ENCODE measurements around the gene CAPNS2.

The CAPNS2 gene

GRCh38 chr16:55566432-55567175, at the start of gene CAPNS2:
Gene CAPNS2, plus strand, starts transcription at chr16:55566684. Its CDS starts 73 bp downstream, at chr16:55566757.
- no peaks in the 10 kb centered on the region for H3K4me1 ChIP-seq (ENCODE audit: insufficient read depth, insufficient read length)
- peaks cover 14% of the 10 kb centered on the region for H3K36me3 ChIP-seq (ENCODE audit: insufficient read depth, insufficient read length, low read length)
- H3K9ac ChIP-seq (ENCODE audit: insufficient read length, low read depth) = no peak within 1 kb of the TSS
- no peak within 1 kb of the TSS for H3K4me3 ChIP-seq (ENCODE audit: insufficient read length, low read depth)
- no peak for DNase-seq (ENCODE audit: low read depth, low spot score)
- TF ChIP-seq SUZ12 (IDR thresholded peaks at IDR 0.05; ENCODE audit: extremely low read depth, insufficient read depth, insufficient read length) = no peak
- no peak for TF ChIP-seq YY1 (IDR thresholded peaks at IDR 0.05; ENCODE audit: insufficient read depth, insufficient read length)
- no peak for TF ChIP-seq ZNF274 (IDR thresholded peaks at IDR 0.05; ENCODE audit: low read depth, low read length)
- no peaks in the 10 kb centered on the region for H3K27me3 ChIP-seq (ENCODE audit: insufficient read depth, insufficient read length)
- no peaks in the 10 kb centered on the region for H3K9me3 ChIP-seq (ENCODE audit: insufficient read depth, low read length)

- Histone ChIP-seq H3K4me1 (ENCODE audit: insufficient read depth, insufficient read length) (no peaks in the 10 kb centered on the region), H3K9ac (ENCODE audit: insufficient read length, low read depth) (no peak overlapping the region), H3K4me3 (ENCODE audit: insufficient read length, low read depth) (no peak overlapping the region), H3K36me3 (ENCODE audit: insufficient read depth, insufficient read length, low read length) (no peaks in the 10 kb centered on the region), H3K9me3 (ENCODE audit: insufficient read depth, low read length) (peaks cover 41% of the 10 kb centered on the region), H3K27me3 (ENCODE audit: insufficient read depth, insufficient read length) (no peaks in the 10 kb centered on the region)
- no peak for DNase-seq (ENCODE audit: low read depth, low spot score)
- no peak for TF ChIP-seq ZNF274 (IDR thresholded peaks at IDR 0.05; ENCODE audit: low read depth, low read length)
- no peak for TF ChIP-seq SUZ12 (IDR thresholded peaks at IDR 0.05; ENCODE audit: extremely low read depth, insufficient read depth, insufficient read length)
- no peak for TF ChIP-seq YY1 (IDR thresholded peaks at IDR 0.05; ENCODE audit: insufficient read depth, insufficient read length)
Observed at GRCh38 chr16:55521792-55522191, 44.7 kb upstream of the CAPNS2 start.

GRCh38 chr16:55526441-55526840, 40.0 kb upstream of the CAPNS2 start:
- TF ChIP-seq ZNF274 (IDR thresholded peaks at IDR 0.05; ENCODE audit: low read depth, low read length) = no peak
- no peak overlapping the region for H3K9ac ChIP-seq (ENCODE audit: insufficient read length, low read depth)
- H3K27me3 ChIP-seq (ENCODE audit: insufficient read depth, insufficient read length) = no peaks in the 10 kb centered on the region
- H3K9me3 ChIP-seq (ENCODE audit: insufficient read depth, low read length) = peaks cover 11% of the 10 kb centered on the region
- DNase-seq (ENCODE audit: low read depth, low spot score) = no peak
- H3K36me3 ChIP-seq (ENCODE audit: insufficient read depth, insufficient read length, low read length) = peaks cover 21% of the 10 kb centered on the region
- H3K4me1 ChIP-seq (ENCODE audit: insufficient read depth, insufficient read length) = no peaks in the 10 kb centered on the region
- no peak overlapping the region for H3K4me3 ChIP-seq (ENCODE audit: insufficient read length, low read depth)

- Histone ChIP-seq H3K36me3 (ENCODE audit: insufficient read depth, insufficient read length, low read length) (peaks cover 25% of the 10 kb centered on the region), H3K9ac (ENCODE audit: insufficient read length, low read depth) (no peak overlapping the region), H3K9me3 (ENCODE audit: insufficient read depth, low read length) (no peaks in the 10 kb centered on the region), H3K4me1 (ENCODE audit: insufficient read depth, insufficient read length) (no peaks in the 10 kb centered on the region), H3K27me3 (ENCODE audit: insufficient read depth, insufficient read length) (no peaks in the 10 kb centered on the region), H3K4me3 (ENCODE audit: insufficient read length, low read depth) (no peak overlapping the region)
- no peak for DNase-seq (ENCODE audit: low read depth, low spot score)
- TF ChIP-seq ZNF274 (IDR thresholded peaks at IDR 0.05; ENCODE audit: low read depth, low read length) (no peak), YY1 (IDR thresholded peaks at IDR 0.05; ENCODE audit: insufficient read depth, insufficient read length) (no peak), SUZ12 (IDR thresholded peaks at IDR 0.05; ENCODE audit: extremely low read depth, insufficient read depth, insufficient read length) (no peak)
Observed at GRCh38 chr16:55527885-55528284, 38.6 kb upstream of the CAPNS2 start.

- no peak for TF ChIP-seq YY1 (IDR thresholded peaks at IDR 0.05; ENCODE audit: insufficient read depth, insufficient read length)
- no peak for TF ChIP-seq SUZ12 (IDR thresholded peaks at IDR 0.05; ENCODE audit: extremely low read depth, insufficient read depth, insufficient read length)
- H3K9me3 ChIP-seq (ENCODE audit: insufficient read depth, low read length) = no peaks in the 10 kb centered on the region
- H3K36me3 ChIP-seq (ENCODE audit: insufficient read depth, insufficient read length, low read length) = peaks cover 27% of the 10 kb centered on the region
- H3K4me3 ChIP-seq (ENCODE audit: insufficient read length, low read depth) = no peak overlapping the region
- H3K27me3 ChIP-seq (ENCODE audit: insufficient read depth, insufficient read length) = no peaks in the 10 kb centered on the region
- no peak for DNase-seq (ENCODE audit: low read depth, low spot score)
- H3K4me1 ChIP-seq (ENCODE audit: insufficient read depth, insufficient read length) = no peaks in the 10 kb centered on the region
- no peak overlapping the region for H3K9ac ChIP-seq (ENCODE audit: insufficient read length, low read depth)
Observed at GRCh38 chr16:55529018-55529417, 37.5 kb upstream of the CAPNS2 start.

- H3K4me3 ChIP-seq (ENCODE audit: insufficient read length, low read depth) = no peak overlapping the region
- H3K9me3 ChIP-seq (ENCODE audit: insufficient read depth, low read length) = no peaks in the 10 kb centered on the region
- DNase-seq (ENCODE audit: low read depth, low spot score) = no peak
Observed at GRCh38 chr16:55530316-55530856, 36.1 kb upstream of the CAPNS2 start.

GRCh38 chr16:55532227-55532626, 34.3 kb upstream of the CAPNS2 start:
- Histone ChIP-seq H3K36me3 (ENCODE audit: insufficient read depth, insufficient read length, low read length) (peaks cover 27% of the 10 kb centered on the region), H3K4me1 (ENCODE audit: insufficient read depth, insufficient read length) (no peaks in the 10 kb centered on the region), H3K9ac (ENCODE audit: insufficient read length, low read depth) (no peak overlapping the region), H3K27me3 (ENCODE audit: insufficient read depth, insufficient read length) (no peaks in the 10 kb centered on the region), H3K4me3 (ENCODE audit: insufficient read length, low read depth) (no peak overlapping the region), H3K9me3 (ENCODE audit: insufficient read depth, low read length) (no peaks in the 10 kb centered on the region)
- DNase-seq (ENCODE audit: low read depth, low spot score) = no peak
- TF ChIP-seq ZNF274 (IDR thresholded peaks at IDR 0.05; ENCODE audit: low read depth, low read length) (no peak), YY1 (IDR thresholded peaks at IDR 0.05; ENCODE audit: insufficient read depth, insufficient read length) (no peak), SUZ12 (IDR thresholded peaks at IDR 0.05; ENCODE audit: extremely low read depth, insufficient read depth, insufficient read length) (no peak)

More at GRCh38 chr16:55530316-55530856, 36.1 kb upstream of the CAPNS2 start:
- Histone ChIP-seq H3K27me3 (ENCODE audit: insufficient read depth, insufficient read length) (no peaks in the 10 kb centered on the region), H3K36me3 (ENCODE audit: insufficient read depth, insufficient read length, low read length) (peaks cover 27% of the 10 kb centered on the region), H3K9ac (ENCODE audit: insufficient read length, low read depth) (no peak overlapping the region), H3K4me1 (ENCODE audit: insufficient read depth, insufficient read length) (no peaks in the 10 kb centered on the region)
- no peak for TF ChIP-seq SUZ12 (IDR thresholded peaks at IDR 0.05; ENCODE audit: extremely low read depth, insufficient read depth, insufficient read length)
- TF ChIP-seq YY1 (IDR thresholded peaks at IDR 0.05; ENCODE audit: insufficient read depth, insufficient read length) = no peak
- no peak for TF ChIP-seq ZNF274 (IDR thresholded peaks at IDR 0.05; ENCODE audit: low read depth, low read length)

Measured in NT2/D1 (cell line).